ENCODE results near the gene IL32. TPM values are rescaled to one million over a fixed set of nuclear protein-coding genes. Genes with fewer than 3 reads are reported as not detected.

IL32 gene
- polyA plus RNA-seq, 2 of the 4 experiments (the other 2 are of a cell fraction): 8.9 to 20.2 TPM

DNA sequence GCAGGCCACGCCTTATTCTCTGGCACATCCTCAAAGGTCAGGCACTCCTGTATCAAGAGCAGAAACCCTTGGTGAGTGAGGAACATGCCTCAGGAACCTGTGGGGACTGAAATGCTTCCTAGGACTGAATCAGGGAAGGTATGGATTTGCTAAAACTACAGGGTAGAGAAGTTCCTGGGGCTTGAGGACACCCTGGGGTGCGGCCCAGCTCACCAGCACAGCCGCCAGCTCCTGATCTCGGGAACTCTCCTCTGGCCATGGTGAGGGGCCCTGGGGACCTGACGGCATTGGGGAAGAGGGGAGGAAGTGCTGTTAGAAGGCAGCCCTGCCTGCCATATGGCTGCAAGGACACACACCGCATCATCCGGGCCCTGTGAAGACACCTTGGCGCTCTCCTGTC is 26.1 kb downstream of the IL32 start:
- ChIA-PET POLR2A (no interaction called here), CTCF (interaction anchor here (0.6 to 4.3 kb wide), 10 partner anchors 9 to 60 kb away, joined by 3 to 31 read pairs (median 4); partner anchors contain the start of gene IL32)
- H3K4me3 ChIP-seq: no peak overlapping the region
- H3K4me1 ChIP-seq: peaks cover 7% of the 10 kb centered on the region; the same call in 2 of the 3 replicates
- DNase-seq (ENCODE audit: low read depth in 1 of 2, low spot score in 1 of 2): no peak
- TF ChIP-seq EHF (CRISPR knock-in tag; IDR thresholded peaks at IDR 0.05) (no peak), HEYL (CRISPR knock-in tag; IDR thresholded peaks at IDR 0.05) (no peak), SREBF2 (IDR thresholded peaks at IDR 0.05) (no peak), TFCP2L1 (CRISPR knock-in tag; IDR thresholded peaks at IDR 0.05) (no peak), RNF2 (IDR thresholded peaks at IDR 0.05; ENCODE audit: borderline replicate concordance, low read depth) (no peak), RCOR1 (IDR thresholded peaks at IDR 0.05; ENCODE audit: low read depth, low read length) (no peak), FOSB (CRISPR knock-in tag; IDR thresholded peaks at IDR 0.05) (no peak), NFE2L2 (conservative IDR thresholded peaks at IDR 0.05; ENCODE audit: low read length) (no peak), CHD2 (IDR thresholded peaks at IDR 0.05; ENCODE audit: low read length, partially characterized antibody) (no peak), POLR2A (IDR thresholded peaks at IDR 0.05; ENCODE audit: low read length) (no peak), GATA3 (IDR thresholded peaks at IDR 0.05; ENCODE audit: borderline replicate concordance) (no peak), CEBPB (IDR thresholded peaks at IDR 0.05) (no peak)
- TF ChIP-seq, protein P1, sequence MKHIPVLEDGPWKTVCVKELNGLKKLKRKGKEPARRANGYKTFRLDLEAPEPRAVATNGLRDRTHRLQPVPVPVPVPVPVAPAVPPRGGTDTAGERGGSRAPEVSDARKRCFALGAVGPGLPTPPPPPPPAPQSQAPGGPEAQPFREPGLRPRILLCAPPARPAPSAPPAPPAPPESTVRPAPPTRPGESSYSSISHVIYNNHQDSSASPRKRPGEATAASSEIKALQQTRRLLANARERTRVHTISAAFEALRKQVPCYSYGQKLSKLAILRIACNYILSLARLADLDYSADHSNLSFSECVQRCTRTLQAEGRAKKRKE (CRISPR knock-in tag; IDR thresholded peaks at IDR 0.05; ENCODE audit: low read depth): no peak
- TF ChIP-seq, protein P2, sequence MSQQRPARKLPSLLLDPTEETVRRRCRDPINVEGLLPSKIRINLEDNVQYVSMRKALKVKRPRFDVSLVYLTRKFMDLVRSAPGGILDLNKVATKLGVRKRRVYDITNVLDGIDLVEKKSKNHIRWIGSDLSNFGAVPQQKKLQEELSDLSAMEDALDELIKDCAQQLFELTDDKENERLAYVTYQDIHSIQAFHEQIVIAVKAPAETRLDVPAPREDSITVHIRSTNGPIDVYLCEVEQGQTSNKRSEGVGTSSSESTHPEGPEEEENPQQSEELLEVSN (IDR thresholded peaks at IDR 0.05; ENCODE audit: borderline replicate concordance, low read depth): no peak
- ATAC-seq: no peak
- 76% methylated on average over 8 of the region's 8 CpGs for WGBS (ENCODE audit: missing lambda C conversion rate)
- H3K4me2 ChIP-seq: no peak overlapping the region
- no peaks in the 10 kb centered on the region for H3K9me3 ChIP-seq
- no peak for FAIRE-seq
- H3K27ac ChIP-seq: no peak overlapping the region

DNA sequence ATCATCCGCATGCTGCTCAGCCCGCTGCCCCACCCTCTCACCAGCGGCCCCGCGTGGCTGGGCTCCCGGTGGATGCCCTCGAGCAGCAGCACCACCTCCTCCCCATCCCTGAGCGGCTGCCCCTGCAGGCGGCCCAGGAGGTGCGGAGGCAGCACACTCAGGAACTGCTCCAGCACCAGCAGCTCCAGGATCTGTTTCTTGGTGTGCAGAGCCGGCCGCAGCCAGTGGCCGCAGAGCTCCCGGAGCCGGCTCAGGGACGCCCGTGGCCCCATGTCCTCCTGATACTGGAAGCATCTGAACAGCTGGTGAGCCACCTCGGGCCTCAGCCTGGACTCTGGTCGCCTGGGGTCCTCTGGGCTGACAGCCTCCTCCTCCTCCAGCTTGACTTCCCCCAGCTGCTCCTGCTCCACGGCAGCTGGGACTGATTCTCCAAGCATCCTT is 27.1 kb downstream of the IL32 start:
- H3K9me3 ChIP-seq: no peaks in the 10 kb centered on the region
- H3K4me2 ChIP-seq: no peak overlapping the region
- no peak overlapping the region for H3K4me3 ChIP-seq
- ChIA-PET POLR2A (no interaction called here), CTCF (interaction anchor here (0.6 to 4.3 kb wide), 5 partner anchors 9 to 41 kb away, joined by 4 to 31 read pairs (median 5); partner anchors contain the start of gene IL32)
- peaks cover 8% of the 10 kb centered on the region; the same call in 2 of the 3 replicates for H3K4me1 ChIP-seq
- DNase-seq (ENCODE audit: low read depth in 1 of 2, low spot score in 1 of 2) (no peak), ATAC-seq (peak in 1 of 2 experiments; percentile 13; a peak in 2 of 6 replicates), FAIRE-seq (no peak)
- no peak overlapping the region for H3K27ac ChIP-seq
- WGBS (ENCODE audit: missing lambda C conversion rate): 48% methylated on average over 2 of the region's 20 CpGs
- TF ChIP-seq NFE2L2 (conservative IDR thresholded peaks at IDR 0.05; ENCODE audit: low read length) (no peak), ESRRA (IDR thresholded peaks at IDR 0.05; ENCODE audit: borderline replicate concordance, low read length) (no peak), HOXB5 (CRISPR knock-in tag; IDR thresholded peaks at IDR 0.05) (no peak), ZSCAN20 (CRISPR knock-in tag; IDR thresholded peaks at IDR 0.05) (no peak)
- TF ChIP-seq, protein P3, sequence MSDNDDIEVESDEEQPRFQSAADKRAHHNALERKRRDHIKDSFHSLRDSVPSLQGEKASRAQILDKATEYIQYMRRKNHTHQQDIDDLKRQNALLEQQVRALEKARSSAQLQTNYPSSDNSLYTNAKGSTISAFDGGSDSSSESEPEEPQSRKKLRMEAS (IDR thresholded peaks at IDR 0.05): no peak

DNA sequence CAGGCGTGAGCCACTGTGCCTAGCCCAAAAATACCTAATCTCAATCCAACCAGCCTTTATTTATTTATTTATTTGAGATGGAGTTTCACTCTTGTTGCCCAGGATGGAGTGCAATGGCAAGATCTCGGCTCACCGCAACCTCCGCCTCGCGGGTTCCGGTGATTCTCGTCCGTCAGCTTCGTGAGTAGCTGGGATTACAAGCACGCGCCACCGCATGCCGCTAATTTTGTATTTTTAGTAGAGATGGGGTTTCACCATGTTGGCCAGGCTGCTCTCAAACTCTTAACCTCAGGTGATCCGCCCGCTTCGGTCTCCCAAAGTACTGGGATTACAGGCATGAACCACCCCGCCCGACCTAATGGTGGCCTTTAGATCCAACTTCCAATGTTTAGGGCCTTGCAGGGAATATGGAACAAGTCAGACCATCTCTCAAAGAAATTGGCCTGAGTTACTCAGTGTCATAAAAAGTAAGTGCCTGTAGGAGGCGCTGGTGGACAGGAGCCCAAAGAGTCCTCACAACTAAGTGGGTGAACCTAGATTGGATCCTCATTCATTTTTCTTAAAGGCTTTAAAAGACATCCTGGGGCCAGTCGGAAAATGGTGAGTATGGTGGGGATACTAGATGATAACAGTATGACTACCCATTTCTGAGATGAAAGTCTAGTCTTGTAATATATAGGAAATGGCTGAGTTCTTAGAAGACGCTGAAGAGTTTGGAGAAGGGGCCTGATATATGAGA is 29.0 kb downstream of the IL32 start:
- FAIRE-seq (no peak), DNase-seq (ENCODE audit: low read depth in 1 of 2, low spot score in 1 of 2) (peak in 1 of 2 experiments; percentile 69), ATAC-seq (peak in 1 of 2 experiments; percentile 45; a peak in 3 of 6 replicates)
- Histone ChIP-seq H3K27ac (no peak overlapping the region), H3K4me1 (peaks cover 8% of the 10 kb centered on the region; the same call in 2 of the 3 replicates), H3K4me3 (no peak overlapping the region), H3K9me3 (no peaks in the 10 kb centered on the region), H3K4me2 (no peak overlapping the region)
- TF ChIP-seq RAD21 (conservative IDR thresholded peaks at IDR 0.05 in 1 of 2, IDR thresholded peaks at IDR 0.05 in 1 of 2): peak in 1 of 2 experiments; percentile 38; a peak in 2 of 5 replicates
- TF ChIP-seq, protein P4, sequence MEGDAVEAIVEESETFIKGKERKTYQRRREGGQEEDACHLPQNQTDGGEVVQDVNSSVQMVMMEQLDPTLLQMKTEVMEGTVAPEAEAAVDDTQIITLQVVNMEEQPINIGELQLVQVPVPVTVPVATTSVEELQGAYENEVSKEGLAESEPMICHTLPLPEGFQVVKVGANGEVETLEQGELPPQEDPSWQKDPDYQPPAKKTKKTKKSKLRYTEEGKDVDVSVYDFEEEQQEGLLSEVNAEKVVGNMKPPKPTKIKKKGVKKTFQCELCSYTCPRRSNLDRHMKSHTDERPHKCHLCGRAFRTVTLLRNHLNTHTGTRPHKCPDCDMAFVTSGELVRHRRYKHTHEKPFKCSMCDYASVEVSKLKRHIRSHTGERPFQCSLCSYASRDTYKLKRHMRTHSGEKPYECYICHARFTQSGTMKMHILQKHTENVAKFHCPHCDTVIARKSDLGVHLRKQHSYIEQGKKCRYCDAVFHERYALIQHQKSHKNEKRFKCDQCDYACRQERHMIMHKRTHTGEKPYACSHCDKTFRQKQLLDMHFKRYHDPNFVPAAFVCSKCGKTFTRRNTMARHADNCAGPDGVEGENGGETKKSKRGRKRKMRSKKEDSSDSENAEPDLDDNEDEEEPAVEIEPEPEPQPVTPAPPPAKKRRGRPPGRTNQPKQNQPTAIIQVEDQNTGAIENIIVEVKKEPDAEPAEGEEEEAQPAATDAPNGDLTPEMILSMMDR (IDR thresholded peaks at IDR 0.05): peak; percentile 46
- no peak for TF ChIP-seq CBX8 (IDR thresholded peaks at IDR 0.05)
- 73% methylated on average over 21 of the region's 22 CpGs for WGBS (ENCODE audit: missing lambda C conversion rate)
- ChIA-PET CTCF (interaction anchor here (1.3 to 4.3 kb wide), 4 partner anchors 9 to 35 kb away, joined by 5 to 31 read pairs (median 5); no protein-coding TSS in a partner anchor), POLR2A (no interaction called here)

Measured in A549 (cell line).